Stimulated activated memory B cell treated with anti-CD40 and anti-IgM and Interleukin-4, amounts not matched to agents 10 μg/mL and 1 μg/mL and 100 μg/mL, for 72 hours (primary cell): Measurements from ENCODE around the gene FAM219A.
"Not testable (repeated sequence)": the region's sequence is repeated elsewhere in the genome, so short reads cannot be mapped to it uniquely, and the experiment has no call there.

Experiments
- ATAC-seq: fragments of 150-1000 bp; cut with Tn5 transposase; 2 replicates; pipeline ENCODE4 v1.10.0; 2021
- H3K27ac Mint-ChIP-seq: one replicate; pipeline ENCODE4 v1.8.0; 2022; ENCODE audit warnings: mild to moderate bottlenecking, mixed read lengths
- H3K27me3 Mint-ChIP-seq: one replicate; pipeline ENCODE4 v1.8.0; 2022; ENCODE audit warnings: mixed read lengths
- H3K36me3 Mint-ChIP-seq: one replicate; pipeline ENCODE4 v1.8.0; 2022; ENCODE audit warnings: mixed read lengths
- H3K4me1 Mint-ChIP-seq: one replicate; pipeline ENCODE4 v1.8.0; 2022; ENCODE audit warnings: mixed read lengths
- H3K4me3 Mint-ChIP-seq: one replicate; pipeline ENCODE4 v1.8.0; 2022; ENCODE audit warnings: mild to moderate bottlenecking, moderate library complexity, mixed read lengths
- H3K9me3 Mint-ChIP-seq: one replicate; pipeline ENCODE4 v1.8.0; 2022; ENCODE audit warnings: mixed read lengths

Gene FAM219A

GRCh38 chr9:34442770-34443169, 15.6 kb downstream of the FAM219A start:
- H3K4me1 Mint-ChIP-seq, result peaks cover 7% of the 10 kb centered on the region
- H3K27me3 Mint-ChIP-seq, result no peaks in the 10 kb centered on the region
- H3K9me3 Mint-ChIP-seq, result no peaks in the 10 kb centered on the region
- H3K27ac Mint-ChIP-seq, result no peak overlapping the region
- H3K36me3 Mint-ChIP-seq, result no peaks in the 10 kb centered on the region
- ATAC-seq, result no peak
- H3K4me3 Mint-ChIP-seq, result no peak overlapping the region

GRCh38 chr9:34440017-34440416, 18.4 kb downstream of the FAM219A start:
- H3K36me3 Mint-ChIP-seq, result no peaks in the 10 kb centered on the region
- no peak for ATAC-seq
- H3K4me3 Mint-ChIP-seq, result no peak overlapping the region
- no peaks in the 10 kb centered on the region for H3K27me3 Mint-ChIP-seq
- no peak overlapping the region for H3K27ac Mint-ChIP-seq
- H3K9me3 Mint-ChIP-seq, result no peaks in the 10 kb centered on the region
- H3K4me1 Mint-ChIP-seq, result peaks cover 7% of the 10 kb centered on the region

GRCh38 chr9:34438465-34438864, 19.9 kb downstream of the FAM219A start:
- not testable (repeated sequence) for H3K27ac Mint-ChIP-seq, H3K9me3 Mint-ChIP-seq, H3K4me3 Mint-ChIP-seq, H3K4me1 Mint-ChIP-seq, ATAC-seq, H3K27me3 Mint-ChIP-seq, H3K36me3 Mint-ChIP-seq

GRCh38 chr9:34437926-34438307, 20.5 kb downstream of the FAM219A start:
- not testable (repeated sequence) for ATAC-seq, H3K4me1 Mint-ChIP-seq, H3K27ac Mint-ChIP-seq, H3K4me3 Mint-ChIP-seq, H3K9me3 Mint-ChIP-seq, H3K36me3 Mint-ChIP-seq, H3K27me3 Mint-ChIP-seq

- H3K27me3 Mint-ChIP-seq, result no peaks in the 10 kb centered on the region
- no peak overlapping the region for H3K4me3 Mint-ChIP-seq
- H3K4me1 Mint-ChIP-seq, result no peaks in the 10 kb centered on the region
Measured at GRCh38 chr9:34437006-34437925, 21.1 kb downstream of the FAM219A start.

GRCh38 chr9:34431667-34432066, 26.7 kb downstream of the FAM219A start:
- H3K36me3 Mint-ChIP-seq, result peaks cover 26% of the 10 kb centered on the region
- no peaks in the 10 kb centered on the region for H3K9me3 Mint-ChIP-seq
- ATAC-seq, result no peak
- H3K27me3 Mint-ChIP-seq, result no peaks in the 10 kb centered on the region
- no peak overlapping the region for H3K4me3 Mint-ChIP-seq
- no peak overlapping the region for H3K27ac Mint-ChIP-seq
- H3K4me1 Mint-ChIP-seq, result peaks cover 6% of the 10 kb centered on the region

More at GRCh38 chr9:34437006-34437925, 21.1 kb downstream of the FAM219A start:
- Mint-ChIP-seq H3K9me3 (no peaks in the 10 kb centered on the region), H3K36me3 (peaks cover 4% of the 10 kb centered on the region), H3K27ac (no peak overlapping the region)
- peak; percentile 78 for ATAC-seq

- no peak overlapping the region for H3K4me3 Mint-ChIP-seq
- no peaks in the 10 kb centered on the region for H3K27me3 Mint-ChIP-seq
- H3K36me3 Mint-ChIP-seq, result peaks cover 27% of the 10 kb centered on the region
Measured at GRCh38 chr9:34430843-34431437, 27.4 kb downstream of the FAM219A start.

GRCh38 chr9:34428325-34428958, 29.9 kb downstream of the FAM219A start:
- H3K27ac Mint-ChIP-seq, result no peak overlapping the region
- H3K9me3 Mint-ChIP-seq, result no peaks in the 10 kb centered on the region
- H3K27me3 Mint-ChIP-seq, result no peaks in the 10 kb centered on the region
- H3K4me1 Mint-ChIP-seq, result peaks cover 6% of the 10 kb centered on the region
- no peak overlapping the region for H3K4me3 Mint-ChIP-seq
- peaks cover 32% of the 10 kb centered on the region for H3K36me3 Mint-ChIP-seq
- ATAC-seq, result no peak

More at GRCh38 chr9:34430843-34431437, 27.4 kb downstream of the FAM219A start:
- no peaks in the 10 kb centered on the region for H3K9me3 Mint-ChIP-seq
- no peak for ATAC-seq
- H3K4me1 Mint-ChIP-seq, result peaks cover 6% of the 10 kb centered on the region
- no peak overlapping the region for H3K27ac Mint-ChIP-seq

GRCh38 chr9:34426347-34427074, 31.9 kb downstream of the FAM219A start:
- H3K36me3 Mint-ChIP-seq, result peaks cover 28% of the 10 kb centered on the region
- no peaks in the 10 kb centered on the region for H3K27me3 Mint-ChIP-seq
- H3K4me1 Mint-ChIP-seq, result peaks cover 6% of the 10 kb centered on the region
- H3K9me3 Mint-ChIP-seq, result no peaks in the 10 kb centered on the region
- H3K4me3 Mint-ChIP-seq, result no peak overlapping the region
- no peak for ATAC-seq
- no peak overlapping the region for H3K27ac Mint-ChIP-seq

GRCh38 chr9:34419716-34420504, 38.5 kb downstream of the FAM219A start:
- no peaks in the 10 kb centered on the region for H3K4me1 Mint-ChIP-seq
- H3K27ac Mint-ChIP-seq, result no peak overlapping the region
- peaks cover 13% of the 10 kb centered on the region for H3K36me3 Mint-ChIP-seq
- no peak for ATAC-seq
- H3K27me3 Mint-ChIP-seq, result no peaks in the 10 kb centered on the region
- no peaks in the 10 kb centered on the region for H3K9me3 Mint-ChIP-seq
- H3K4me3 Mint-ChIP-seq, result no peak overlapping the region

- Mint-ChIP-seq H3K27me3 (no peaks in the 10 kb centered on the region), H3K27ac (no peak overlapping the region), H3K36me3 (peaks cover 8% of the 10 kb centered on the region), H3K9me3 (no peaks in the 10 kb centered on the region), H3K4me3 (no peak overlapping the region), H3K4me1 (no peaks in the 10 kb centered on the region)
- ATAC-seq, result no peak
Measured at GRCh38 chr9:34417734-34418133, 40.6 kb downstream of the FAM219A start.

- H3K27me3 Mint-ChIP-seq, result no peaks in the 10 kb centered on the region
- H3K36me3 Mint-ChIP-seq, result peaks cover 21% of the 10 kb centered on the region
- H3K4me3 Mint-ChIP-seq, result no peak overlapping the region
- H3K9me3 Mint-ChIP-seq, result no peaks in the 10 kb centered on the region
- no peak for ATAC-seq
- no peaks in the 10 kb centered on the region for H3K4me1 Mint-ChIP-seq
- no peak overlapping the region for H3K27ac Mint-ChIP-seq
Measured at GRCh38 chr9:34413231-34413852, 45.0 kb downstream of the FAM219A start.

- Mint-ChIP-seq H3K4me3 (no peak overlapping the region), H3K27me3 (no peaks in the 10 kb centered on the region)
Measured at GRCh38 chr9:34412336-34412735, 46.0 kb downstream of the FAM219A start.

GRCh38 chr9:34409154-34409553, 49.2 kb downstream of the FAM219A start:
- H3K36me3 Mint-ChIP-seq, result peaks cover 17% of the 10 kb centered on the region
- H3K27me3 Mint-ChIP-seq, result no peaks in the 10 kb centered on the region
- H3K4me3 Mint-ChIP-seq, result no peak overlapping the region
- H3K9me3 Mint-ChIP-seq, result no peaks in the 10 kb centered on the region
- no peak for ATAC-seq
- H3K27ac Mint-ChIP-seq, result no peak overlapping the region
- H3K4me1 Mint-ChIP-seq, result no peaks in the 10 kb centered on the region

More at GRCh38 chr9:34412336-34412735, 46.0 kb downstream of the FAM219A start:
- Mint-ChIP-seq H3K36me3 (peaks cover 21% of the 10 kb centered on the region), H3K9me3 (no peaks in the 10 kb centered on the region), H3K27ac (no peak overlapping the region), H3K4me1 (no peaks in the 10 kb centered on the region)
- no peak for ATAC-seq
